RWPE2 (cell line): ENCODE data around the gene SRL.

Source experiments
- ATAC-seq: fragments of 200-7000 bp; cut with Tn5 transposase; 3 replicates; pipeline ENCODE4 v1.9.1; 2021; ENCODE audit warnings: low read depth
- DNase-seq: peaks from one replicate; pipeline ENCODE4 v3.0.0-alpha.2; 2020; ENCODE audit warnings: low spot score
- H3K27ac ChIP-seq: fragments of 450-650 bp; 2 replicates; pipeline ENCODE4 v1.5.1; 2017; ENCODE audit warnings: mild to moderate bottlenecking; ENCODE audit not compliant: poor library complexity, severe bottlenecking
- H3K27me3 ChIP-seq: fragments of 250-450 bp; sonication (Bioruptor Pico); 2 replicates; pipeline ENCODE4 v1.5.1; 2021; ENCODE audit warnings: mild to moderate bottlenecking, moderate library complexity; ENCODE audit not compliant: insufficient read depth, poor library complexity, severe bottlenecking
- H3K36me3 ChIP-seq: fragments of 250-450 bp; sonication (Bioruptor Pico); 2 replicates; pipeline ENCODE4 v1.5.1; 2020; ENCODE audit warnings: low read depth, mild to moderate bottlenecking, moderate library complexity
- H3K4me1 ChIP-seq: fragments of 250-450 bp; sonication (Bioruptor Pico); 2 replicates; pipeline ENCODE4 v1.5.1; 2021; ENCODE audit warnings: mild to moderate bottlenecking, moderate library complexity; ENCODE audit not compliant: insufficient read depth, poor library complexity, severe bottlenecking
- H3K4me3 ChIP-seq: fragments of 250-450 bp; sonication (Bioruptor Pico); 2 replicates; pipeline ENCODE4 v1.5.1; 2021; ENCODE audit warnings: mild to moderate bottlenecking, moderate library complexity; ENCODE audit not compliant: severe bottlenecking
- H3K9me3 ChIP-seq: fragments of 250-450 bp; sonication (Bioruptor Pico); 2 replicates; pipeline ENCODE4 v1.5.1; 2021; ENCODE audit warnings: mild to moderate bottlenecking, moderate library complexity; ENCODE audit not compliant: severe bottlenecking
- CTCF ChIP-seq: fragments of 450-650 bp; IDR thresholded peaks from one replicate; pipeline ENCODE4 v1.5.1; 2017; ENCODE audit warnings: mild to moderate bottlenecking, moderate library complexity; ENCODE audit not compliant: poor library complexity, severe bottlenecking

Gene SRL

GRCh38 chr16:4244254-4245076 is 2.6 kb upstream of the SRL start:
- H3K4me1 ChIP-seq: no peaks in the 10 kb centered on the region
- TF ChIP-seq CTCF: no peak
- ATAC-seq (0 out of 3 replicates have a peak, but pooled peaks have one; percentile 28), DNase-seq (no peak)
- no peaks in the 10 kb centered on the region for H3K27me3 ChIP-seq
- H3K36me3 ChIP-seq: no peaks in the 10 kb centered on the region
- no peaks in the 10 kb centered on the region for H3K9me3 ChIP-seq
- no peak overlapping the region for H3K4me3 ChIP-seq
- H3K27ac ChIP-seq: no peak overlapping the region

GRCh38 chr16:4241258-4241927 is 487 bp downstream of the SRL start:
- ATAC-seq (no peak), DNase-seq (no peak)
- no peak overlapping the region for H3K4me3 ChIP-seq
- no peak overlapping the region for H3K27ac ChIP-seq
- no peaks in the 10 kb centered on the region for H3K27me3 ChIP-seq
- TF ChIP-seq CTCF: no peak
- no peaks in the 10 kb centered on the region for H3K9me3 ChIP-seq
- H3K4me1 ChIP-seq: no peaks in the 10 kb centered on the region
- no peaks in the 10 kb centered on the region for H3K36me3 ChIP-seq

- ATAC-seq (no peak), DNase-seq (no peak)
- no peak for TF ChIP-seq CTCF
- Histone ChIP-seq H3K27me3 (no peaks in the 10 kb centered on the region), H3K9me3 (no peaks in the 10 kb centered on the region), H3K4me1 (no peaks in the 10 kb centered on the region), H3K27ac (no peak overlapping the region), H3K36me3 (no peaks in the 10 kb centered on the region), H3K4me3 (no peak overlapping the region)
These were observed 1.3 kb downstream of the SRL start for GRCh38 chr16:4240624-4241023.

GRCh38 chr16:4239682-4240175 is 2.2 kb downstream of the SRL start:
- no peak for DNase-seq
- no peak overlapping the region for H3K27ac ChIP-seq

More at GRCh38 chr16:4239682-4240175, 2.2 kb downstream of the SRL start:
- Histone ChIP-seq H3K4me1 (no peaks in the 10 kb centered on the region), H3K36me3 (no peaks in the 10 kb centered on the region), H3K4me3 (no peak overlapping the region), H3K27me3 (no peaks in the 10 kb centered on the region), H3K9me3 (no peaks in the 10 kb centered on the region)
- ATAC-seq: no peak
- TF ChIP-seq CTCF: no peak
